Keratinocyte (primary cell): ENCODE data around the gene SZT2. TPM values are rescaled to one million over a fixed set of nuclear protein-coding genes. Genes with fewer than 3 reads are reported as not detected.

Source experiments
- DNase-seq: peaks from one replicate; pipeline ENCODE4 v3.0.0-alpha.2; 2011; ENCODE audit warnings: low read depth, missing footprints, low spot score
- FAIRE-seq: peaks from 2 replicates; lab custom pipeline; 2011; peaks lifted over from hg19 to GRCh38; lab: Jason Lieb, UNC
- H2AFZ ChIP-seq: 2 replicates; pipeline ENCODE4 v1.6.0; 2012; ENCODE audit warnings: low read length, control low read depth, inconsistent platforms; ENCODE audit not compliant: control insufficient read depth
- H3K27ac ChIP-seq: 2 replicates; pipeline ENCODE4 v1.5.1; 2011; ENCODE audit warnings: low read length; ENCODE audit not compliant: control insufficient read depth, insufficient read depth
- H3K27me3 ChIP-seq: 3 replicates; pipeline ENCODE4 v1.6.0; 2011; ENCODE audit warnings: low read length; ENCODE audit not compliant: control insufficient read depth, insufficient read depth; ENCODE audit errors: extremely low read depth
- H3K36me3 ChIP-seq, 2 experiments: 2 replicates in 1 of 2; 3 replicates in 1 of 2; pipeline ENCODE4 v1.5.1; 2011; ENCODE audit warnings: low read length in 2 of 2, mild to moderate bottlenecking in 1 of 2; ENCODE audit not compliant: control insufficient read depth in 2 of 2, insufficient read depth in 2 of 2; ENCODE audit errors: extremely low read depth in 1 of 2
- H3K4me1 ChIP-seq: 3 replicates; pipeline ENCODE4 v1.5.1; 2011; ENCODE audit warnings: low read length; ENCODE audit not compliant: control insufficient read depth, insufficient read depth; ENCODE audit errors: extremely low read depth
- H3K4me2 ChIP-seq: 3 replicates; pipeline ENCODE4 v1.6.0; 2011; ENCODE audit warnings: low read depth, low read length; ENCODE audit not compliant: control insufficient read depth, insufficient read depth; ENCODE audit errors: extremely low read depth
- H3K4me3 ChIP-seq, 3 experiments: fragments of 200-600 bp in 1 of 3; sonication (generic) in 1 of 3; 2 replicates in 2 of 3; 3 replicates in 1 of 3; pipeline ENCODE4 v1.5.1; 2011 to 2016; ENCODE audit warnings: low read length in 3 of 3, mild to moderate bottlenecking in 3 of 3, control low read depth in 2 of 3, inconsistent platforms in 1 of 3, low read depth in 1 of 3, mixed read lengths in 1 of 3, mixed run types in 1 of 3, moderate library complexity in 1 of 3; ENCODE audit not compliant: control insufficient read depth in 2 of 3, insufficient read depth in 2 of 3; ENCODE audit errors: extremely low read depth in 1 of 3
- H3K79me2 ChIP-seq: 2 replicates; pipeline ENCODE4 v1.6.0; 2012; ENCODE audit warnings: low read length; ENCODE audit not compliant: control insufficient read depth, insufficient read depth
- H3K9ac ChIP-seq: 3 replicates; pipeline ENCODE4 v1.6.0; 2011; ENCODE audit warnings: low read length; ENCODE audit not compliant: control insufficient read depth, insufficient read depth; ENCODE audit errors: extremely low read depth
- H3K9me1 ChIP-seq: 3 replicates; pipeline ENCODE4 v1.6.0; 2011; ENCODE audit warnings: low read length; ENCODE audit not compliant: control insufficient read depth, insufficient read depth; ENCODE audit errors: extremely low read depth
- H3K9me3 ChIP-seq: 2 replicates; pipeline ENCODE4 v1.5.1; 2012; ENCODE audit warnings: low read depth, low read length; ENCODE audit not compliant: control insufficient read depth
- H4K20me1 ChIP-seq: 3 replicates; pipeline ENCODE4 v1.6.0; 2011; ENCODE audit warnings: low read length; ENCODE audit not compliant: control insufficient read depth, insufficient read depth; ENCODE audit errors: extremely low read depth
- CTCF ChIP-seq, 3 experiments: IDR thresholded peaks in 1 of 3; conservative IDR thresholded peaks in 1 of 3; optimal IDR thresholded peaks in 1 of 3; 2 replicates in 2 of 3; 3 replicates in 1 of 3; pipeline versions ENCODE3 to v1.5.1; 2011; ENCODE audit warnings: low read length in 3 of 3, mild to moderate bottlenecking in 3 of 3, moderate library complexity in 2 of 3, control low read depth in 1 of 3, inconsistent platforms in 1 of 3; ENCODE audit not compliant: insufficient read depth in 2 of 3; ENCODE audit errors: extremely low read depth in 1 of 3
- EZH2 ChIP-seq: IDR thresholded peaks from one replicate; pipeline ENCODE4 v1.6.1; 2012; ENCODE audit warnings: inconsistent platforms, mild to moderate bottlenecking, low read length, moderate library complexity
- dilution Hi-C: fragments of 300-500 bp; cut with MboI; formaldehyde crosslinking; loops from one replicate; pipeline ENCODE4 v1.7.0; 2020; ENCODE audit warnings: low sequenced_read_pairs; ENCODE audit not compliant: extremely low pct_ligation_motif_present
- polyA plus RNA-seq, 5 experiments: library from polyadenylated mRNA; depleted of rRNA in 3 of 5; stranded (reverse) in 3 of 5; stranded (forward) in 1 of 5; unstranded in 1 of 5; fragments of >200 nt; gene quantifications; 1 replicate in 1 of 5; 2 replicates in 3 of 5; 3 replicates in 1 of 5; pipeline versions ENCODE4 v1.2.1 to v1.2.3, GENCODE V29; 2011 to 2012; ENCODE audit warnings: missing spikeins in 2 of 5, low read depth in 1 of 5, low replicate concordance in 1 of 5

Gene SZT2
- polyA plus RNA-seq, 1 donor (not counting 4 experiments of a cell fraction or from before 2014, with no cell fraction given) = 6.1 TPM

GRCh38 chr1:43449708-43450069, 60.0 kb downstream of the SZT2 start:
- TF ChIP-seq CTCF (optimal IDR thresholded peaks at IDR 0.05 in 1 of 3, IDR thresholded peaks at IDR 0.05 in 1 of 3, conservative IDR thresholded peaks at IDR 0.05 in 1 of 3; ENCODE audit: extremely low read depth in 1 of 3, insufficient read depth in 2 of 3, low read length in 3 of 3) = no peak
- no peak for TF ChIP-seq EZH2
- no peak overlapping the region for H2AFZ ChIP-seq
- peaks cover 16% of the 10 kb centered on the region for H3K4me1 ChIP-seq
- dilution Hi-C loops = no loop called here
- H3K36me3 ChIP-seq = peaks cover 43 to 68% of the 10 kb centered on the region in 2 experiments
- H3K27ac ChIP-seq = no peak overlapping the region
- H3K9me3 ChIP-seq = no peaks in the 10 kb centered on the region
- FAIRE-seq (no peak), DNase-seq (no peak)
- H3K9me1 ChIP-seq = no peaks in the 10 kb centered on the region
- H4K20me1 ChIP-seq = no peaks in the 10 kb centered on the region
- no peak overlapping the region for H3K4me3 ChIP-seq
- H3K27me3 ChIP-seq = no peaks in the 10 kb centered on the region
- H3K79me2 ChIP-seq = peaks cover 5% of the 10 kb centered on the region
- no peak overlapping the region for H3K9ac ChIP-seq
- no peak overlapping the region for H3K4me2 ChIP-seq

- no peak for FAIRE-seq
- H3K36me3 ChIP-seq = peaks cover 43 to 63% of the 10 kb centered on the region in 2 experiments
Observed at GRCh38 chr1:43450251-43450941, 60.7 kb downstream of the SZT2 start.

More at GRCh38 chr1:43450251-43450941, 60.7 kb downstream of the SZT2 start:
- TF ChIP-seq EZH2 = no peak
- TF ChIP-seq CTCF (optimal IDR thresholded peaks at IDR 0.05 in 1 of 3, IDR thresholded peaks at IDR 0.05 in 1 of 3, conservative IDR thresholded peaks at IDR 0.05 in 1 of 3; ENCODE audit: extremely low read depth in 1 of 3, insufficient read depth in 2 of 3, low read length in 3 of 3) = no peak
- peaks cover 5% of the 10 kb centered on the region for H3K79me2 ChIP-seq
- no peaks in the 10 kb centered on the region for H3K9me1 ChIP-seq
- no peak overlapping the region for H3K4me2 ChIP-seq
- no peak overlapping the region for H2AFZ ChIP-seq
- H4K20me1 ChIP-seq = no peaks in the 10 kb centered on the region
- no peaks in the 10 kb centered on the region for H3K27me3 ChIP-seq
- H3K4me1 ChIP-seq = peaks cover 23% of the 10 kb centered on the region
- no peaks in the 10 kb centered on the region for H3K9me3 ChIP-seq
- no peak for DNase-seq
- dilution Hi-C loops = no loop called here
- no peak overlapping the region for H3K4me3 ChIP-seq
- no peak overlapping the region for H3K9ac ChIP-seq
- no peak overlapping the region for H3K27ac ChIP-seq
